DND-41 (cell line): Measurements from ENCODE around the gene GALM.

Experiments used
- ATAC-seq: fragments of 200-7000 bp; cut with Tn5 transposase; 3 replicates; pipeline ENCODE4 v1.9.1; 2021; ENCODE audit warnings: low read depth; ENCODE audit not compliant: insufficient read depth
- DNase-seq: peaks from one replicate; pipeline ENCODE4 v3.0.0-alpha.2; 2020
- H2AFZ ChIP-seq: 2 replicates; pipeline ENCODE4 v1.6.0; 2012; ENCODE audit warnings: low read depth, low read length
- H3K27ac ChIP-seq: 2 replicates; pipeline ENCODE4 v1.5.1; 2012; ENCODE audit warnings: low read length, inconsistent platforms
- H3K27me3 ChIP-seq: fragments of 200-600 bp; sonication (generic); 2 replicates; pipeline ENCODE4 v1.6.0; 2012; ENCODE audit warnings: low read length, mild to moderate bottlenecking, inconsistent platforms; ENCODE audit not compliant: insufficient read depth, poor library complexity
- H3K36me3 ChIP-seq: 2 replicates; pipeline ENCODE4 v1.5.1; 2012; ENCODE audit warnings: low read length, inconsistent platforms; ENCODE audit not compliant: insufficient read depth
- H3K4me1 ChIP-seq: 2 replicates; pipeline ENCODE4 v1.5.1; 2012; ENCODE audit warnings: mild to moderate bottlenecking, low read length; ENCODE audit not compliant: insufficient read depth
- H3K4me2 ChIP-seq: 2 replicates; pipeline ENCODE4 v1.6.0; 2012; ENCODE audit warnings: mild to moderate bottlenecking, moderate library complexity, low read length, inconsistent platforms; ENCODE audit not compliant: insufficient read depth
- H3K4me3 ChIP-seq, 2 experiments: fragments of 200-600 bp in 1 of 2; shearing (Covaris generic) in 1 of 2; 2 replicates each; pipeline ENCODE4 v1.5.1; 2012 to 2016; ENCODE audit warnings: inconsistent platforms in 2 of 2, low read length in 2 of 2, mild to moderate bottlenecking in 2 of 2, low read depth in 1 of 2, moderate library complexity in 1 of 2
- H3K79me2 ChIP-seq: 2 replicates; pipeline ENCODE4 v1.6.0; 2012; ENCODE audit warnings: low read length, inconsistent platforms; ENCODE audit not compliant: insufficient read depth
- H3K9ac ChIP-seq: 2 replicates; pipeline ENCODE4 v1.6.0; 2012; ENCODE audit warnings: low read depth, mild to moderate bottlenecking, inconsistent platforms, low read length, moderate library complexity
- H3K9me3 ChIP-seq: 2 replicates; pipeline ENCODE4 v1.5.1; 2012; ENCODE audit warnings: low read length, moderate library complexity, mild to moderate bottlenecking, inconsistent platforms; ENCODE audit not compliant: insufficient read depth, severe bottlenecking
- H4K20me1 ChIP-seq: 2 replicates; pipeline ENCODE4 v1.6.0; 2012; ENCODE audit warnings: low read length; ENCODE audit not compliant: insufficient read depth
- EZH2 ChIP-seq: IDR thresholded peaks from 3 replicates; pipeline ENCODE4 v1.6.1; 2012; ENCODE audit warnings: borderline replicate concordance, low read depth, mild to moderate bottlenecking, moderate library complexity, low read length, inconsistent platforms; ENCODE audit not compliant: severe bottlenecking
- TF ChIP-seq, protein P1 (sequence below): IDR thresholded peaks from 2 replicates; pipeline ENCODE4 v1.5.1; 2012; ENCODE audit warnings: borderline replicate concordance, low read length, moderate library complexity, mild to moderate bottlenecking; ENCODE audit not compliant: poor library complexity, severe bottlenecking; ENCODE audit errors: extremely low read depth

Gene GALM

DNA sequence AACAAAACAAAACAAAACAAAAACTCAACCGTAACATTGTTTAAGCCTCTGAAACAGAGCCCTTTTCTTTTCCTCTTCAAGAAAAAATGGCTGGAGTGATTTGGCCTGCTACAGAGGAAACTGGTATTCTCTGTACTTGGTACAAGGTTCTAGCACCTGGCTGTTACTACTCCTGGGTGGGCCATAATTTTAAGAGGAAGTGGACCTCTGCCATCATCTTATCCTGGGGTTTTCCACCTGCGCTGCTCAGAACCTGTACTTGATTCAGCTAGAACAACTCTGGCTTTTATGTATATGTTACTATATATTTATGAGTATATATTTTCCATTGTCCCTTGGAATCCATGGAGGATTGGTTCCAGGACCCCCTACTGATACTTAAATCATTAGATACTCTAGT is 62.8 kb downstream of the GALM start:
- H4K20me1 ChIP-seq: peaks cover 4% of the 10 kb centered on the region; the same call in 1 of the 2 replicates
- H3K27ac ChIP-seq: no peak overlapping the region
- H3K4me3 ChIP-seq: no peak overlapping the region
- H3K36me3 ChIP-seq: peaks cover 11% of the 10 kb centered on the region
- no peaks in the 10 kb centered on the region for H3K4me1 ChIP-seq
- no peaks in the 10 kb centered on the region for H3K79me2 ChIP-seq
- DNase-seq (no peak), ATAC-seq (no peak)
- H3K27me3 ChIP-seq: no peaks in the 10 kb centered on the region
- no peak overlapping the region for H2AFZ ChIP-seq
- no peak overlapping the region for H3K9ac ChIP-seq
- H3K9me3 ChIP-seq: no peaks in the 10 kb centered on the region
- no peak overlapping the region for H3K4me2 ChIP-seq
- TF ChIP-seq, protein P1, sequence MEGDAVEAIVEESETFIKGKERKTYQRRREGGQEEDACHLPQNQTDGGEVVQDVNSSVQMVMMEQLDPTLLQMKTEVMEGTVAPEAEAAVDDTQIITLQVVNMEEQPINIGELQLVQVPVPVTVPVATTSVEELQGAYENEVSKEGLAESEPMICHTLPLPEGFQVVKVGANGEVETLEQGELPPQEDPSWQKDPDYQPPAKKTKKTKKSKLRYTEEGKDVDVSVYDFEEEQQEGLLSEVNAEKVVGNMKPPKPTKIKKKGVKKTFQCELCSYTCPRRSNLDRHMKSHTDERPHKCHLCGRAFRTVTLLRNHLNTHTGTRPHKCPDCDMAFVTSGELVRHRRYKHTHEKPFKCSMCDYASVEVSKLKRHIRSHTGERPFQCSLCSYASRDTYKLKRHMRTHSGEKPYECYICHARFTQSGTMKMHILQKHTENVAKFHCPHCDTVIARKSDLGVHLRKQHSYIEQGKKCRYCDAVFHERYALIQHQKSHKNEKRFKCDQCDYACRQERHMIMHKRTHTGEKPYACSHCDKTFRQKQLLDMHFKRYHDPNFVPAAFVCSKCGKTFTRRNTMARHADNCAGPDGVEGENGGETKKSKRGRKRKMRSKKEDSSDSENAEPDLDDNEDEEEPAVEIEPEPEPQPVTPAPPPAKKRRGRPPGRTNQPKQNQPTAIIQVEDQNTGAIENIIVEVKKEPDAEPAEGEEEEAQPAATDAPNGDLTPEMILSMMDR: no peak
- no peak for TF ChIP-seq EZH2

- no peaks in the 10 kb centered on the region for H3K4me1 ChIP-seq
- H3K79me2 ChIP-seq: no peaks in the 10 kb centered on the region
- no peak overlapping the region for H3K9ac ChIP-seq
- H3K27ac ChIP-seq: no peak overlapping the region
- ATAC-seq (no peak), DNase-seq (no peak)
- H3K4me2 ChIP-seq: no peak overlapping the region
- H3K9me3 ChIP-seq: no peaks in the 10 kb centered on the region
- no peak overlapping the region for H2AFZ ChIP-seq
- no peak overlapping the region for H3K4me3 ChIP-seq
- no peaks in the 10 kb centered on the region for H3K27me3 ChIP-seq
- TF ChIP-seq, protein P1: no peak
- TF ChIP-seq EZH2: no peak
- H3K36me3 ChIP-seq: peaks cover 20% of the 10 kb centered on the region
- H4K20me1 ChIP-seq: peaks cover 4% of the 10 kb centered on the region; the same call in 1 of the 2 replicates
Observed at GRCh38 chr2:38731090-38731489, 65.2 kb downstream of the GALM start.

- Histone ChIP-seq H3K4me3 (no peak overlapping the region), H3K9ac (no peak overlapping the region), H3K9me3 (no peaks in the 10 kb centered on the region), H4K20me1 (peaks cover 4% of the 10 kb centered on the region; the same call in 1 of the 2 replicates), H3K27ac (no peak overlapping the region), H2AFZ (no peak overlapping the region), H3K79me2 (no peaks in the 10 kb centered on the region), H3K4me2 (no peak overlapping the region), H3K36me3 (peaks cover 20% of the 10 kb centered on the region), H3K4me1 (no peaks in the 10 kb centered on the region), H3K27me3 (no peaks in the 10 kb centered on the region)
- DNase-seq (no peak), ATAC-seq (no peak)
- no peak for TF ChIP-seq EZH2
- TF ChIP-seq, protein P1: no peak
Observed at GRCh38 chr2:38731684-38732221, 65.8 kb downstream of the GALM start.
